Hepatocyte (in vitro differentiated cells): Measurements from ENCODE around the gene PCDHB14.

ENCODE experiments used
- EZH2phosphoT487 ChIP-seq: fragments of 200-600 bp; sonication (generic); IDR thresholded peaks from one replicate; pipeline ENCODE4 v1.6.1; 2018; ENCODE audit warnings: antibody characterized with exemption, mild to moderate bottlenecking, low read depth, moderate library complexity; ENCODE audit not compliant: unreplicated experiment, severe bottlenecking
- TF ChIP-seq, protein P1 (sequence below): fragments of 200-600 bp; sonication (generic); IDR thresholded peaks from 2 replicates; pipeline ENCODE4 v1.5.1; 2016; ENCODE audit warnings: antibody characterized with exemption, mild to moderate bottlenecking; ENCODE audit not compliant: poor library complexity

DNA sequence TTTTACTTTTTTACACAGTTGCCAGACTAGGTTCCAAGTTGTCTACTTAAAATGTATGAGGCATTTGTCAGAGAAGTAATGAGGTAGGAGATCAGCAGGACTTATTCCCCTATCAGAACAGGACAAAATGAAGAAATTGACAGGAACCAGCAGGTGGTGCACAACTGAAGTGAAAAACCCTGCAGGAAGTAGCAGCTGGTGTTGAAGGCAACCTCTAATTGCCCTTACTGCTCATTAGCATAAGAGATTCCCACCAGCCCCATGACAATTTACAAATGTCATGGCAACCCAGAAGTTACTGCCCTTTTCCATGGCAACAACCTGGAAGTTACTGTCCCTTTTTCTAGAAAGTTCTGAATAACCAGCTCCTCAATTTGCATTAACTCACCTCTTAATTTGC is 27.4 kb downstream of the PCDHB14 start:
- TF ChIP-seq, protein P1, sequence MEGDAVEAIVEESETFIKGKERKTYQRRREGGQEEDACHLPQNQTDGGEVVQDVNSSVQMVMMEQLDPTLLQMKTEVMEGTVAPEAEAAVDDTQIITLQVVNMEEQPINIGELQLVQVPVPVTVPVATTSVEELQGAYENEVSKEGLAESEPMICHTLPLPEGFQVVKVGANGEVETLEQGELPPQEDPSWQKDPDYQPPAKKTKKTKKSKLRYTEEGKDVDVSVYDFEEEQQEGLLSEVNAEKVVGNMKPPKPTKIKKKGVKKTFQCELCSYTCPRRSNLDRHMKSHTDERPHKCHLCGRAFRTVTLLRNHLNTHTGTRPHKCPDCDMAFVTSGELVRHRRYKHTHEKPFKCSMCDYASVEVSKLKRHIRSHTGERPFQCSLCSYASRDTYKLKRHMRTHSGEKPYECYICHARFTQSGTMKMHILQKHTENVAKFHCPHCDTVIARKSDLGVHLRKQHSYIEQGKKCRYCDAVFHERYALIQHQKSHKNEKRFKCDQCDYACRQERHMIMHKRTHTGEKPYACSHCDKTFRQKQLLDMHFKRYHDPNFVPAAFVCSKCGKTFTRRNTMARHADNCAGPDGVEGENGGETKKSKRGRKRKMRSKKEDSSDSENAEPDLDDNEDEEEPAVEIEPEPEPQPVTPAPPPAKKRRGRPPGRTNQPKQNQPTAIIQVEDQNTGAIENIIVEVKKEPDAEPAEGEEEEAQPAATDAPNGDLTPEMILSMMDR: no peak
- no peak for TF ChIP-seq EZH2phosphoT487
